Endothelial cell of umbilical vein (primary cell): ENCODE results near the gene EPHB6. TPM values are rescaled to one million over a fixed set of nuclear protein-coding genes. Genes with fewer than 3 reads are reported as not detected.

Source experiments
- BruUV-seq: library from RNA; stranded (reverse); fragments of 400-500 nt; replicated peaks from 2 replicates; lab custom pipeline; 2021; lab: Mats Ljungman, UMichigan
- CTCF ChIA-PET: fragments of 300-600, 350-600 bp; sonication (Branson Sonifier 250); formaldehyde crosslinking; loops from one replicate; lab custom pipeline; 2021; ENCODE audit warnings: antibody characterized with exemption, inconsistent platforms; lab: Charles Lee
- POLR2A ChIA-PET: fragments of 300-600, 350-600 bp; sonication (Branson Sonifier 250); formaldehyde crosslinking; loops from one replicate; lab custom pipeline; 2021; ENCODE audit warnings: antibody characterized with exemption, inconsistent platforms; lab: Charles Lee
- DNase-seq: peaks from one replicate; pipeline ENCODE4 v3.0.0-alpha.2; 2011; ENCODE audit warnings: low read depth, low spot score
- FAIRE-seq: peaks from 2 replicates; lab custom pipeline; 2011; peaks lifted over from hg19 to GRCh38; lab: Jason Lieb, UNC
- H2AFZ ChIP-seq: 2 replicates; pipeline ENCODE4 v1.6.0; 2012; ENCODE audit warnings: low read depth, low read length, control low read depth, inconsistent platforms
- H3K27ac ChIP-seq: 2 replicates; pipeline ENCODE4 v1.5.1; 2011; ENCODE audit warnings: low read depth, mild to moderate bottlenecking, control low read depth, low read length, moderate library complexity; ENCODE audit not compliant: insufficient read depth
- H3K27me3 ChIP-seq, 2 experiments: 2 replicates each; pipeline versions ENCODE4 v1.6.0 to v1.6.1; 2011; ENCODE audit warnings: low read length in 2 of 2, mixed read lengths in 1 of 2; ENCODE audit not compliant: control insufficient read depth in 2 of 2, insufficient read depth in 2 of 2
- H3K36me3 ChIP-seq, 2 experiments: 2 replicates in 1 of 2; 3 replicates in 1 of 2; pipeline ENCODE4 v1.5.1; 2011; ENCODE audit warnings: low read length in 2 of 2, mild to moderate bottlenecking in 1 of 2, moderate library complexity in 1 of 2; ENCODE audit not compliant: control insufficient read depth in 2 of 2, insufficient read depth in 2 of 2; ENCODE audit errors: extremely low read depth in 1 of 2
- H3K4me1 ChIP-seq: 3 replicates; pipeline ENCODE4 v1.5.1; 2011; ENCODE audit warnings: mild to moderate bottlenecking, low read length; ENCODE audit not compliant: control insufficient read depth, insufficient read depth; ENCODE audit errors: extremely low read depth
- H3K4me2 ChIP-seq: 2 replicates; pipeline ENCODE4 v1.6.1; 2011; ENCODE audit warnings: low read length, control low read depth, mixed read lengths; ENCODE audit not compliant: insufficient read depth
- H3K4me3 ChIP-seq, 3 experiments: fragments of 200-600 bp in 1 of 3; sonication (generic), shearing (Covaris generic) in 1 of 3; replicated peaks in 1 of 3; 2 replicates each; pipeline ENCODE4 v1.5.1; 2011 to 2016; ENCODE audit warnings: control low read depth in 3 of 3, low read length in 3 of 3, mild to moderate bottlenecking in 2 of 3, inconsistent platforms in 1 of 3, low read depth in 1 of 3, moderate library complexity in 1 of 3; ENCODE audit not compliant: insufficient read depth in 1 of 3
- H3K79me2 ChIP-seq: 2 replicates; pipeline ENCODE4 v1.6.0; 2012; ENCODE audit warnings: low read length, inconsistent platforms; ENCODE audit not compliant: control insufficient read depth, insufficient read depth
- H3K9ac ChIP-seq: replicated peaks from 2 replicates; pipeline ENCODE3; 2011; ENCODE audit warnings: low read length, control low read depth; ENCODE audit not compliant: insufficient read depth; ENCODE audit errors: extremely low read depth
- H3K9me1 ChIP-seq: replicated peaks from 3 replicates; pipeline ENCODE4 v1.6.0; 2011; ENCODE audit warnings: mild to moderate bottlenecking, low read length; ENCODE audit not compliant: control insufficient read depth, insufficient read depth; ENCODE audit errors: extremely low read depth
- H3K9me3 ChIP-seq: replicated peaks from 2 replicates; pipeline ENCODE4 v1.5.1; 2012; ENCODE audit warnings: low read length, inconsistent platforms; ENCODE audit not compliant: control insufficient read depth, insufficient read depth
- H4K20me1 ChIP-seq: replicated peaks from 2 replicates; pipeline ENCODE3; 2011; ENCODE audit warnings: mild to moderate bottlenecking, low read length; ENCODE audit not compliant: control insufficient read depth, insufficient read depth; ENCODE audit errors: extremely low read depth
- EZH2 ChIP-seq: IDR thresholded peaks from 2 replicates; pipeline ENCODE4 v1.6.1; 2012; ENCODE audit warnings: borderline replicate concordance, low read depth, mild to moderate bottlenecking, moderate library complexity, low read length, inconsistent platforms; ENCODE audit not compliant: severe bottlenecking
- FOS ChIP-seq: IDR thresholded peaks from 2 replicates; pipeline ENCODE4 v1.6.1; 2011; ENCODE audit warnings: mild to moderate bottlenecking, low read length, moderate library complexity, borderline replicate concordance; ENCODE audit not compliant: insufficient read depth
- GATA2 ChIP-seq: IDR thresholded peaks from 2 replicates; pipeline ENCODE4 v1.7.0; 2011; ENCODE audit warnings: low read depth, mild to moderate bottlenecking, moderate library complexity, mixed read lengths, low read length; ENCODE audit not compliant: insufficient read length, insufficient read depth
- JUN ChIP-seq: IDR thresholded peaks from 2 replicates; pipeline ENCODE4 v1.6.1; 2011; ENCODE audit warnings: borderline replicate concordance, low read depth; ENCODE audit not compliant: insufficient read length, insufficient read depth
- MYC ChIP-seq: IDR thresholded peaks from one replicate; pipeline ENCODE4 v1.6.1; 2011; ENCODE audit warnings: mild to moderate bottlenecking, low read depth, low read length
- POLR2A ChIP-seq: IDR thresholded peaks from 2 replicates; pipeline ENCODE4 v1.6.1; 2012; ENCODE audit warnings: low read depth, mild to moderate bottlenecking, control low read depth, low read length
- POLR2AphosphoS5 ChIP-seq: IDR thresholded peaks from 2 replicates; pipeline ENCODE4 v1.6.1; 2012; ENCODE audit warnings: low read depth, mild to moderate bottlenecking, control low read depth, low read length, moderate library complexity; ENCODE audit not compliant: insufficient read depth
- dilution Hi-C: fragments of 300-500 bp; cut with MboI; formaldehyde crosslinking; loops from one replicate; pipeline ENCODE4 v1.15.0; 2019; ENCODE audit warnings: low sequenced_read_pairs; ENCODE audit not compliant: extremely low pct_ligation_motif_present
- intact Hi-C: fragments of 100-400 bp; cut with micrococcal nuclease; formaldehyde crosslinking; loops from one replicate; pipeline ENCODE4 v1.10.0; 2022
- polyA plus RNA-seq, 4 experiments: library from polyadenylated mRNA; depleted of rRNA in 3 of 4; stranded (reverse) in 3 of 4; unstranded in 1 of 4; fragments of >200 nt; gene quantifications; 2 replicates each; pipeline versions ENCODE4 v1.2.1 to v1.2.3, GENCODE V29; 2011 to 2012; ENCODE audit warnings: missing spikeins in 1 of 4
- total RNA-seq: library from RNA; stranded (reverse); gene quantifications from 2 replicates; pipeline ENCODE4 v1.2.3, GENCODE V29; 2021
- TF ChIP-seq, protein P1 (sequence below), 2 donors: IDR thresholded peaks; 1 replicate in 1 of 2; 2 replicates in 1 of 2; pipeline ENCODE4 v1.5.1; 2011; ENCODE audit warnings: low read length in 2 of 2, mild to moderate bottlenecking in 2 of 2, moderate library complexity in 2 of 2, control low read depth in 1 of 2, inconsistent platforms in 1 of 2, low read depth in 1 of 2; ENCODE audit not compliant: insufficient read depth in 1 of 2; ENCODE audit errors: extremely low read depth in 1 of 2
- TF ChIP-seq, protein P2 (sequence below): IDR thresholded peaks from 2 replicates; pipeline ENCODE4 v1.6.1; 2011; ENCODE audit not compliant: insufficient read depth, insufficient read length

Gene EPHB6
- total and polyA plus RNA-seq, 2 donors (not counting 3 experiments of a cell fraction or from before 2014, with no cell fraction given) = 0.86 to 2.9 TPM

DNA sequence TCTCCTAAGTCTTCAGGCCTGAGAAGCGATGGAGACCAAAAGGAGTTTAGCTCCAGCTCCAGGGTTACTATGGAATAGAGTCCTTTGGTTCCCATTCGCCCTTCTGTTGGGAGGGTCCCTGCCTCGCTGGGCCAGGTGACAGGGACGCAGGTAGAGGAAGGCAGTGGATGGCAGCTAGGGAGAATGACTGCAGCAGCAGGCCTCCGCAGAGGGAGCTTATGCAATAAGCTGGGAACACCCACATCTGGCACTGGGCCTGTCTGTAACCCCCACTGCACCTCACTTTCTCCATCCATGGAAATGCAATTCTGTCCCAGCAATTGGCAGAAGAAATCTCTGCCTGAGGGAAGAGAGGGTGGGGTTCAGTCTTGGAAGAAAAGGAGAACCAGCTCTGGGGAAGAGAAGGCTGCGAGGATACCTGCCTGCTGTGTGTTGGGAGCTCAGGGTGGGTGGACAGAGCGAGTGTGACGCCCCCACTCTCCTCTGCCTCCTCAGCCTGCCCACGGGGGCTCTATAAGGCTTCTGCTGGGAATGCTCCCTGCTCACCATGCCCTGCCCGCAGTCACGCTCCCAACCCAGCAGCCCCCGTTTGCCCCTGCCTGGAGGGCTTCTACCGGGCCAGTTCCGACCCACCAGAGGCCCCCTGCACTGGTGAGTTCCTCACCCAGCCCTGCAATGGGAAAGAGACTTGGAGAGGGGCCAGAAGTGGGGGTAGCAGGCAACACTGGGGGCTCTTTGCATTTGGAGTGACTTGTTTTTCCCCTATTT is 10.3 kb downstream of the EPHB6 start:
- H3K27ac ChIP-seq = no peak overlapping the region
- ChIA-PET POLR2A (no interaction called here), CTCF (interaction anchor here (2.1 to 3.5 kb wide), 4 partner anchors 10 to 350 kb away, joined by 5 to 35 read pairs (median 20); partner anchors contain the start of gene EPHB6)
- dilution Hi-C loops = no loop called here
- no peak for TF ChIP-seq POLR2AphosphoS5
- TF ChIP-seq EZH2 = no peak
- TF ChIP-seq, protein P1, sequence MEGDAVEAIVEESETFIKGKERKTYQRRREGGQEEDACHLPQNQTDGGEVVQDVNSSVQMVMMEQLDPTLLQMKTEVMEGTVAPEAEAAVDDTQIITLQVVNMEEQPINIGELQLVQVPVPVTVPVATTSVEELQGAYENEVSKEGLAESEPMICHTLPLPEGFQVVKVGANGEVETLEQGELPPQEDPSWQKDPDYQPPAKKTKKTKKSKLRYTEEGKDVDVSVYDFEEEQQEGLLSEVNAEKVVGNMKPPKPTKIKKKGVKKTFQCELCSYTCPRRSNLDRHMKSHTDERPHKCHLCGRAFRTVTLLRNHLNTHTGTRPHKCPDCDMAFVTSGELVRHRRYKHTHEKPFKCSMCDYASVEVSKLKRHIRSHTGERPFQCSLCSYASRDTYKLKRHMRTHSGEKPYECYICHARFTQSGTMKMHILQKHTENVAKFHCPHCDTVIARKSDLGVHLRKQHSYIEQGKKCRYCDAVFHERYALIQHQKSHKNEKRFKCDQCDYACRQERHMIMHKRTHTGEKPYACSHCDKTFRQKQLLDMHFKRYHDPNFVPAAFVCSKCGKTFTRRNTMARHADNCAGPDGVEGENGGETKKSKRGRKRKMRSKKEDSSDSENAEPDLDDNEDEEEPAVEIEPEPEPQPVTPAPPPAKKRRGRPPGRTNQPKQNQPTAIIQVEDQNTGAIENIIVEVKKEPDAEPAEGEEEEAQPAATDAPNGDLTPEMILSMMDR (IDR thresholded peaks at IDR 0.05; ENCODE audit: extremely low read depth in 1 of 2, insufficient read depth in 1 of 2, low read depth in 1 of 2, low read length in 2 of 2) = no peak
- TF ChIP-seq POLR2A = no peak
- TF ChIP-seq, protein P2, sequence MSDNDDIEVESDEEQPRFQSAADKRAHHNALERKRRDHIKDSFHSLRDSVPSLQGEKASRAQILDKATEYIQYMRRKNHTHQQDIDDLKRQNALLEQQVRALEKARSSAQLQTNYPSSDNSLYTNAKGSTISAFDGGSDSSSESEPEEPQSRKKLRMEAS = no peak
- TF ChIP-seq FOS = no peak
- TF ChIP-seq MYC = no peak
- TF ChIP-seq JUN = no peak
- TF ChIP-seq GATA2 = no peak
- H3K9me3 ChIP-seq = no peaks in the 10 kb centered on the region
- H3K4me3 ChIP-seq = no peak overlapping the region
- H3K36me3 ChIP-seq = no peaks in the 10 kb centered on the region
- intact Hi-C loops = no loop called here
- H3K9ac ChIP-seq = no peak overlapping the region
- no peak for DNase-seq
- H3K4me2 ChIP-seq = no peak overlapping the region
- H4K20me1 ChIP-seq = no peaks in the 10 kb centered on the region
- FAIRE-seq = no peak
- BruUV-seq = no TSS peak
- H3K79me2 ChIP-seq = no peaks in the 10 kb centered on the region
- H3K4me1 ChIP-seq = no peaks in the 10 kb centered on the region
- no peak overlapping the region for H2AFZ ChIP-seq
- no peaks in the 10 kb centered on the region for H3K27me3 ChIP-seq
- no peaks in the 10 kb centered on the region for H3K9me1 ChIP-seq
